ENCODE data around the gene MRPL33. TPM values are rescaled to one million over a fixed set of nuclear protein-coding genes. Genes with fewer than 3 reads are reported as not detected.
"Not testable (repeated sequence)": the region's sequence is repeated elsewhere in the genome, so short reads cannot be mapped to it uniquely, and the experiment has no call there.

The MRPL33 gene
- total RNA-seq, 4 donors from 2014 or later = 109 to 130 (median 116) TPM

DNA sequence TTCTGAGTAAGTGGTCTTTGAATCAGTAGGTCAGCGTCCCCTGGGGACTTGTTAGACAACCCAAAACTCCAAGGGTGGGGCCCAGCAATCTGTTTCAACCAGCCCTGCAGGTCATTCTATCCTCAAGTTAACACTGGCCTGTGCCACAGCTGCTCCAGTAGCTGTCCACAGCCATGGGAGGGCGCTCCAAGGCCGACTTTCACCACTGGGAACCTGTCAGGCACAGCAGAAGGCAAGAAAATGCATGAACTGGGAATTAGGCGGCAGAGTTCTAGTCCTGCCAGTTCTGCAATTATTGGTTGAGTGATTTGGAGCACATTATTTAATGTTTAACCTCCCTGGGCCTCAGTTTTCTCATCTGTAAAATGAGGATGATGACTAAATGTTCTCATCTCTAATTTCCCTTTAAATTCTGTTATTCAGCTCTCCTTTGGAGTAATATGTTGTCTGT, 17.4 kb upstream of the MRPL33 start:
- DNase-seq (ENCODE audit: low spot score) (no peak), ATAC-seq (ENCODE audit: low FRiP score) (peak; percentile 71)
- TF ChIP-seq, protein P1, sequence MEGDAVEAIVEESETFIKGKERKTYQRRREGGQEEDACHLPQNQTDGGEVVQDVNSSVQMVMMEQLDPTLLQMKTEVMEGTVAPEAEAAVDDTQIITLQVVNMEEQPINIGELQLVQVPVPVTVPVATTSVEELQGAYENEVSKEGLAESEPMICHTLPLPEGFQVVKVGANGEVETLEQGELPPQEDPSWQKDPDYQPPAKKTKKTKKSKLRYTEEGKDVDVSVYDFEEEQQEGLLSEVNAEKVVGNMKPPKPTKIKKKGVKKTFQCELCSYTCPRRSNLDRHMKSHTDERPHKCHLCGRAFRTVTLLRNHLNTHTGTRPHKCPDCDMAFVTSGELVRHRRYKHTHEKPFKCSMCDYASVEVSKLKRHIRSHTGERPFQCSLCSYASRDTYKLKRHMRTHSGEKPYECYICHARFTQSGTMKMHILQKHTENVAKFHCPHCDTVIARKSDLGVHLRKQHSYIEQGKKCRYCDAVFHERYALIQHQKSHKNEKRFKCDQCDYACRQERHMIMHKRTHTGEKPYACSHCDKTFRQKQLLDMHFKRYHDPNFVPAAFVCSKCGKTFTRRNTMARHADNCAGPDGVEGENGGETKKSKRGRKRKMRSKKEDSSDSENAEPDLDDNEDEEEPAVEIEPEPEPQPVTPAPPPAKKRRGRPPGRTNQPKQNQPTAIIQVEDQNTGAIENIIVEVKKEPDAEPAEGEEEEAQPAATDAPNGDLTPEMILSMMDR (IDR thresholded peaks at IDR 0.05) = peak in 2 of 3 donors; percentile 2 to 6

DNA sequence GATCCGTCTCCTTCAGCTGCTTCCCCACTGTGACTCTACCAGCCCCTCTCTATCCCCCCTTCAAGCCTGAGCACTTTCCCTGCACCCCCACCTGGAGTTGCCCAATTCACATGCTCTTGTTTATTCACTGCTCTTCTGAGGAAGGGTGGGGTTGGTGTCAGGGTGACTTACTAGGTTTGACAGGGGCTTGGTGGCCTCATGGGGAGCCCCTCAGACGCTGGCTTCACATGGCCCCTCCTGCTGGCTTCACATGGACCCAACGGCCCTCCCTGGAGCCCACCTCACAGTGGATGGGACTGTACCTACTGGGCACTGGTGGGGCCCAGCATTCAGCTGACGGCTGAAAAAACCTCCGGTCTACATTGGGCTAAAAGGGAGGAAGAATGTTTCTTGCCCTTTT, 16.7 kb upstream of the MRPL33 start:
- ATAC-seq (ENCODE audit: low FRiP score) = no peak
- no peak for DNase-seq (ENCODE audit: low spot score)
- TF ChIP-seq, protein P1 (IDR thresholded peaks at IDR 0.05) = no peak

DNA sequence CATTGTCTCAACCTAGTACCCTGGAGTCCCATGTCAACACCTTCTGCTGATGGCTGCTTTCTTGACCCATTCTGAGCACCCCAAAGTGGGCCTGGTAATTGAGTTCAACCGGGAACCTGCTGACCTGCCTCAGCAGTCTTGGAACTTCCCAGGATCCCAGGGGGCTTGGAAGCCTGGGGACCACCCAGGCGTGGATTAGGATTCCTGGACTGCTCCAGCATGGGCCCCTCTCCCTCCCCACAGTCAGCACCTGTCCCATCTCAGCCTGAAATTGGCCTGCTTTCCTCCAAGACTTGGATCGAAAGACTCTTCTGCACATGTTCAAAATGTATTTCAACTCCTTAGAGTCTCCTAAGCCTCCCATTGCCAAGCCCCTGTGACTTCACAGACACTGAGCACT, 15.4 kb upstream of the MRPL33 start:
- TF ChIP-seq, protein P1 (IDR thresholded peaks at IDR 0.05) = no peak
- ATAC-seq (ENCODE audit: low FRiP score) (no peak), DNase-seq (ENCODE audit: low spot score) (no peak)

DNA sequence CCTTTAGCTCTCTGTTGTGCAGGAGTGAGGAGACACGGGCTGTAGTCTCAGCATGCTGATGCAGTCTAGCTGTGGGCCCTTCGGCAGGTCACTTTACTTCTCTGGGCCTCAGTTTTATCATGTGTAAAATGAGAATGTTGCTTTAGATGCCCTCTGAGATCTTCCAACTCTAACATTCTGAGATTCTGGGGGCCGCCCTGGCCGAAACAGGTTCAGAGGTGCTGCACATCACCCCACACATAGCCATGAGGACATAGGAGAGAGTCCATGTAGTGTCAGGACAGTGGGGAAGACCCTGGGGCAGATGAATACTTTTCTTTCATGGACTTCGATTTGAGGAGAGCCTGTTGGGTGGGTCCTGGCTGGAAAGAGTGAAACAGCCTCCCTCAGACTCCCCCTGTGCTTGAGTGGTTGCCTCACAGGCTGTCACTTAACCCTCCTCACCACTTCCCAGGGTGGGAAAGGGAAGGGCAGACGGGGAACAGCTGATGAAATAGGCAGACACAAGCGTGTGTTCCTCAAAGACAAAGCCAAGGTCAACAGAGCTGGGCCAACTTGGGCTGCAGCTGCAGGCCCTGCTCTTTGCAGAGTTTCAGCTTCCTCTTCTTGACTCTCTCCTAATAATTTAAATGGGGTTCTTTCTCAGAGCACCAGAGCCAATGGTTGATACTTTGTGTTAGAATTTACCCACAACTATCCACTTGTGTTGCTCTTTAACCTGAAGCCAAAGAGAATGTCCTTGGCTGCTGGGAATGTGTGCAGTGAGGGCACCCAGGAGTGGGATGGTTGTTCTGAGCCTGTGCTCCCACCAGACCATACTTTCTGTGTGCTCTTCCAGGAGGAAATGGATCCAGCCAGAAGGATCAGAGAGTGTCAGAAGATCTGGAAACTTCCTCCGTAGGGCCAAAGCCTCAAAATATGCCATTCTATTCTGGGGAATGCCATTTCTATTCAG, 14.7 kb upstream of the MRPL33 start:
- no peak for ATAC-seq (ENCODE audit: low FRiP score)
- no peak for DNase-seq (ENCODE audit: low spot score)
- TF ChIP-seq, protein P1 (IDR thresholded peaks at IDR 0.05) = no peak

DNA sequence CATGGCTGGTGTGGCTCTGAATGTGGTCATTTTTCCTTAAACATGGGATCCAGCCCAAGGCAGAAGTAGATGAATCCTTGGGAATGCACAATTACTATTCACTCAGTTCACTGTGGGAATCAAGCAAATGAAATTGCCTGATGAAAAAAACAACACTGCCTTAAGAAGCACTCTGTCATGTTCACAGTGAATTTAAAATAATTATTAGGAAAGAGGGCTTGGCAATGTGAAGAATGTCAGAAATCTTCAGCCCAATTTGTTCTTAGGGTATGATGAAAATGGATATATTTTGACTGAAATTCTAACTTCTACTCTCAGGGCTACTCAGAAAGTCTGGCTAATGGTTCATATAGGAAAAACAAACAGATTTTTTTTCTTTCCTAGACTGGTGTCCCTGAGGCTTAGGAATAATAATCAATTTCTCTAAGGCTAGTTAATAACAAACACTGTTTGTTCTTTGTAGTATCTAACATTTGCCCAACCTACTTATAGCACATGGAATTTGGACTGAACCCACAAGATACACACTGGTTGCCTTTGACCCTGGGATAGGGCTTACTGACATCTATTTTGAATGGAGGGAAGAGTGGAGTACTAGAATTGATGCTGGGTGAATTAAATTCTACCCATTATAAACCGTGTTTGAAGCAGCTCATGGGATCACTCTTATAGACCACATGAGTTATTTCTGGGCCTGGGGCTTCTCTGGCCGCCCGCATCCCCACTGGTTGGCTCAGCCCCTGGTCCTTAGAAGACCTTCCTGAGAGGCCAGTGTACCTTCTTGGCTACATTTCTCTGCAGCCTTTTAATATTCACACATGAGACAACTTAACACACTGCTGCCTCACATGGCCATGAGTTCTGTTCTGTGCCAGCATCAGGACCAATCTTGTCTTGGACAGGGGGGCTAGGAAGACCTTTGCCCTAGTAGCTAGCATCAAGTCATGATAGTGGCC, 8.3 kb upstream of the MRPL33 start:
- TF ChIP-seq, protein P1 (IDR thresholded peaks at IDR 0.05) = no peak
- DNase-seq (ENCODE audit: low spot score) (no peak), ATAC-seq (ENCODE audit: low FRiP score) (peak; percentile 31)

DNA sequence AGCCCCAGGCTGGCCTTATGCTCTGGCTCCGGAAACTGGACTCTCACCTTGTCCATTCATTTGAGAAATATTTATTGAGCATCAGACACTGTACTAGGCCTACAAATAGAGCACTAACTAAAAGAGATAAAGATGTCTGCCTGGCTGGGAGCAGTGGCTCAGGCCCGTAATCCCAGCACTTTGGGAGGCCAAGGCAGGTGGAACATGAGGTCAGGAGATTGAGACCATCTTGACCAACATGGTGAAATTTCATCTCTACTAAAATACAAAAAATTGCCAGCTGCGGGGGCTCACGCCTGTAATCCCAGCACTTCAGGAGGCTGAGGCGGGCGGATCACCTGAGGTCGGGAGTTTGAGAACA, 7.6 kb upstream of the MRPL33 start:
- ATAC-seq (ENCODE audit: low FRiP score) = no peak
- DNase-seq (ENCODE audit: low spot score) = no peak
- TF ChIP-seq, protein P1 (IDR thresholded peaks at IDR 0.05) = no peak

DNA sequence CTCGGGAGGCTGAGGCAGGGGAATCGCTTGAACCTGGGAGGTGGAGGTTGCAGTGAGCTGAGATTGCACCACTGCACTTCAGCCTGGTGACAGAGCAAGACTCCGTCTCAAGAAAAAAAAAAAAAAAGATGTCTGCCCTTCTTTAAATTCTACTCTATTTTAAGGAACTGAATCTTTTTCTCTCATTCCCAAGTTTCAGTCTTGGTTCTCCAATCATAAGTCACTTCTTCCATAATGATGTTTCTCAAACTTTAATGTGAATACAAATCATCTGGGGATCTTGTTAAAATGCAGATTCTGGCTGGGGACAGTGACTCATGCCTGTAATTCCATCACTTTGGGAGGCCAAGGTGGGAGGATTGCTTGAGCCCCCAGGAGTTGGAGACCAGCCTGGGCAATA, 7.0 kb upstream of the MRPL33 start:
- not testable (repeated sequence) for DNase-seq (ENCODE audit: low spot score); ATAC-seq (ENCODE audit: low FRiP score)

Measured in omental fat pad (tissue), 4 donors.